Measurements from ENCODE around the gene SLC24A5.

Gene SLC24A5

GRCh38 chr15:48191574-48192225, 70.9 kb downstream of the SLC24A5 start, which contains the start of gene CTXN2:
TSS of gene CTXN2 (plus strand) at chr15:48191665. CDS start at chr15:48201301, 9,636 bp downstream.
- DNase-seq, result no peak

All from central memory CD4-positive, alpha-beta T cell (primary cell).